Fibroblast of upper back skin (primary cell): ENCODE results near the gene TRIM63.

Source experiments
- DNase-seq: peaks from one replicate; pipeline ENCODE4 v3.0.0-alpha.2; 2013

TRIM63 gene

GRCh38 chr1:26084091-26084561 is 16.7 kb upstream of the TRIM63 start:
- DNase-seq, result peak; percentile 5

- no peak for DNase-seq
Measured at GRCh38 chr1:26083208-26083607, 15.8 kb upstream of the TRIM63 start.

DNA sequence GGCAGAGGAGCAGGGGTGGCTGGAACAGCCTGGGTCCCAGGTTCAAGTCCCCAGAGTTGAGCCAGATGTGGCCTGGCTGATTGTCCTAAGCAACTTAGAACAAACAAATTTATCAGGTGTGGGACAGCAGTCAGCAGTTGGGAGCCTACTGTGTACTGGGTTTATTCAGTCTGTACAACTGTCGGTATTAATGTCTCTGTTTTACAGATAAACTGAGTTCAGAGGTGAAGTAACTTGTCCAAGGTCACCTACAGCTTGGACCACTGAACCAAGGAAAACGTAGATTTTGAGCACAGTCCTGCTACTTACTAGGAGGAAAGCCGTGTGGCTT is 14.6 kb upstream of the TRIM63 start:
- no peak for DNase-seq

GRCh38 chr1:26081267-26082019 is 14.0 kb upstream of the TRIM63 start:
- DNase-seq, result no peak

GRCh38 chr1:26079960-26080814 is 12.8 kb upstream of the TRIM63 start:
- no peak for DNase-seq

- DNase-seq, result no peak
Measured at GRCh38 chr1:26079178-26079563, 11.7 kb upstream of the TRIM63 start.

GRCh38 chr1:26078286-26079177 is 11.1 kb upstream of the TRIM63 start:
- no peak for DNase-seq

DNA sequence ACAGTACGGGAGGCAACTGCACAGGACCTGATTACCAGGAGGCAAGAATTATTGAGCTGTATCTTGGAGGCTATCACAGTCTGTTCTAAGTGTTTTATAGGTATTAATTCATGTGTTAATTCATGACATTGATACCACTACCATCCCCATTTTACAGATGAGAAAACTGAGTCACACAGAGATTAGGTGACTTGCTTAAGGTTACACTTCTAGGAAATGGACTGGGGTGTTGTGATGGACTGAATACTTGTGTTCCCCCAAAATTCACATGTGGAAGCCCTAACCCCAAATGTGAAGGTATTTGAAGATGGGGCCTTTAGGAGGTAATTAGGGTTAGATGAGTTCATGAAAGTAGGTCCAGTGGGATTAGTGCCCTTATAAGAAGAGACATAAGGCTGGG is 10.1 kb upstream of the TRIM63 start:
- no peak for DNase-seq

GRCh38 chr1:26075421-26076144 is 8.2 kb upstream of the TRIM63 start:
- no peak for DNase-seq

- DNase-seq, result no peak
Measured at GRCh38 chr1:26072305-26072704, 4.9 kb upstream of the TRIM63 start.

GRCh38 chr1:26070963-26071342 is 3.5 kb upstream of the TRIM63 start:
- no peak for DNase-seq

DNA sequence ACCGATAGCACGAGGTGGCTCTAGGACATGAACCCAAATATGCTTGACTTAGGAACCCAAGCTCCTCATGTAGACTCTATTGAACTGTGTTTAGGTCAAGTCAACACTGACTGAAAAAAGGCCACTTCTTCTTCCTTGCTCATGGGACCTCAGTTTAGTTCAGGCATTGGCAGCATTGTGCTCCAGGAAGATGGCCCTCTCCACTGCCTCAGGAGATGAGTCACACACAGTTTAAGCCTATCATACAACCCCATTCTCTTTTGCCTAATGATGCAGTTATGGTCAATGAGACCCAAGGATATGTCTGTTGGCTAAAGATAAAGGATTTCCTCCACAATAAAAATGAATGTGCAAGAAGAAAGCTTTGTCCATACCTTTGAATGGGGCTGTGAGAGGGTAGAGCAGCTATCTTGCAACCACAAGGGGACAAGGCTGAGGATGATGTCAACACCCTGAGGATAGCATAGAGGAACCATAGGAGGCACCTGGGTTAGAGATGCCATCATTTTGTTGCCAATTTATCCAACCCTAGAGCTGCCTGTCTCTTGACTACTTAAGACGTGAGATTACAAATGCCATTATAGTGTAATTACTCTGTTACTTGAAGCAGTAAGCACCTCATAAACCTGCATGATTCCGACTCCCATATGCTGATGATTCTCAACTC is 3.0 kb upstream of the TRIM63 start:
- no peak for DNase-seq

DNA sequence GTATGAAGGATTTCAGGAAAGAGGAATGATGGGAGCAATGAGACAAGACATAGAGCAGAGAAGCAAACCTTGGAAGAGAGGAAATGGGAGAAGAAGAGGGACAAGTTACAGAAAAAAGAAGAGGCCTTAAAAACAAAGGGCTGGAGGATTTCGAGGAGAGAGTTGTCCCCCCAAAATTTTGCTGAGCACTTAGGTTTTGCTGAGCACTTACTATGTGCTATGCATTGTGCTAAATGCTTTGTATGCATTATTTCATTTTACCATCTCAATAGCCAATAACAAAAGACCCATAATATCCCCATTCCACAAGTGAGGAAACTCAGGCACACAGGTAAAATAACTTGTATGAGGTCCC is 2.5 kb upstream of the TRIM63 start:
- DNase-seq, result no peak

- DNase-seq, result no peak
Measured at GRCh38 chr1:26066857-26067256, 573 bp downstream of the TRIM63 start.

DNA sequence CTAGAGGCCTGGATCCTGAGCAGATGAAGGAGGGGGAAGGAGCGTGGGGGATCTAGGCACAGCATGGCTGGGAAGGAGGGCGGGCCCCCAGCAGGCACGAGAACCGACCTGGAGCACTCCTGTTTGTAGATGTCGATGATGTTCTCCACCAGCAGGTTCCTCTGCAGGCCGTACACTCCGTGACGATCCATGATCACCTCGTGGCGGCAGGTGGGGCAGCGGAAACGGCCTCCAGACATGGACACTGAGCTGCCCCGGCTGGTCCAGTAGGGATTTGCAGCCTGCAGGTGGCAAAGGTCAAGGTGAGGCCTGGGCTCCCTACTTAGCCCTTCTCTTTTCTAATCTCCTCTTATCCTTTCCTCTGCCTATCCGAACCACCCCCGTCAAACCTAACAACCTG is 1.3 kb downstream of the TRIM63 start:
- DNase-seq, result no peak

GRCh38 chr1:26064553-26064952 is 2.9 kb downstream of the TRIM63 start:
- DNase-seq, result no peak

GRCh38 chr1:26060832-26061574 is 6.4 kb downstream of the TRIM63 start:
- no peak for DNase-seq

GRCh38 chr1:26059906-26060305 is 7.5 kb downstream of the TRIM63 start:
- no peak for DNase-seq

DNA sequence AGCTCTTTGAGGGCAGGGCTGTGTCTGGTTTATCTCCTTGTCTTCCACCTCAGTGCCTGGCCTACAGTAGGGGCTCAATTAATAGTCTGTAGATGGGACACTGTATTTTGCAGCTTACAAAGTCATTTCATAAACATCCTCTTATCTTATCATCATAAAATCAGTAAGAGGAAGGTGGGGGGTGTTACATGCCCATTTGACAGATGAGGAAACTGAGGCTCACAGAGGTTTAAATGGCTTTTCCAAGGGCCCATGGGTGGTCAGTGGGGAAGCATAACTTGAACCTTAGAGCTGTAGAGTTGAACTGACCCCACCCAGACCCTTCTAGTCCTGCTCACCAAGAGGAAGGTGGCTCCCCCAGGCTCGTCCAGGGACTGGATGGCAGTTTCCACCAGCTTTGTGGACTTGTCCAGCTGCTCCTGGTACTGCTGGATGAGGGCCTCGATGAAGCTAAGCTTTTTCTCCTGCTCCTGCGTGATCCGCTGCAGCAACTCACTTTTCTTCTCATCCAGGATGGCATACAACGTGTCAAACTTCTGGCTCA is 9.3 kb downstream of the TRIM63 start:
- DNase-seq, result no peak

DNA sequence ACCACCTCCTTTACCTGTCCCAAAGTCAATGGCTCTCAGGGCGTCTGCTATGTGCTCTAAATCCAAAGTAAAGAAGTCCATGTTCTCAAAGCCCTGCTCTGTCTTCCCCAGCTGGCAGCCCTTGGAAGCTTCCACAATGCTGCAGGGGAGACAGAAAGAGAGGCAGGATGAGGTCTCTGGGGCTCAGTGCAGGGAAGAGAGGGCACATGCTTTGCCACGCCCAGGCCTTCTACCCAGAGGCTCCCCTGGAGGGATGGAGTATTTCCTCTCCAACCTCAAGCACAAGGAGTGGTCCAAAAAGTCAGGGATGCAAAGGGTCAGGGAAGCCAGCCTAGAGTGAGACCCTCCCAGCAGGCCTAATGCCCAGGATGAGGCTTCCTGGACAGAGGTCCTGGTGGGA is 10.2 kb downstream of the TRIM63 start:
- DNase-seq, result no peak

DNA sequence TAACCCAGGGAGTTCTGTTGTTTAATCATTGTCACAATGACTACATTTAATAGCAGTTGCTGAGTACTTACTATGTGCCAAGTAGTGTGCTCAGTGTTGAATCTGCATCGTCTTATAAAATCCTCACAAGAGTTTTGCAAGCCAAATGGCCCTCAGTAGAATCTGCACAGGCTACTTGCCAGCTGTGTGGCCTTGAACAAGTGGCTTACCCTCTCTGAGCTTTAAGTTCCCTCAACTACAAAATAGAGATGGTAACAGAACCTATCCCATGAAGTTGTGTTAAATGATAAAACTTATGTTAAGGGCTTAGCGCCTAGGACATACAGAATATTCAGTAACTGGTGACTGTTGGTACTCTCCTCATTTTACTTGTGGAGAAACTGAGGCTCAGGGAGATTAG is 12.4 kb downstream of the TRIM63 start:
- no peak for DNase-seq
